GM19035 (cell line): ENCODE results near the gene SLC25A34.

ENCODE experiments used
- ATAC-seq: cut with Tn5 transposase; IDR thresholded peaks from one replicate; pipeline ENCODE4 v1.9.1; 2021; ENCODE audit not compliant: unreplicated experiment

The SLC25A34 gene

GRCh38 chr1:15770313-15770962, 34.4 kb downstream of the SLC25A34 start:
- ATAC-seq = no peak

- no peak for ATAC-seq
These were observed 35.9 kb downstream of the SLC25A34 start for GRCh38 chr1:15771836-15772515.

- no peak for ATAC-seq
These were observed 39.6 kb downstream of the SLC25A34 start for GRCh38 chr1:15775706-15776105.

GRCh38 chr1:15777909-15778707, 42.0 kb downstream of the SLC25A34 start:
- ATAC-seq = no peak

- ATAC-seq = no peak
These were observed 49.6 kb downstream of the SLC25A34 start for GRCh38 chr1:15785683-15786082.

GRCh38 chr1:15786581-15786980, 50.5 kb downstream of the SLC25A34 start:
- ATAC-seq = no peak

- no peak for ATAC-seq
These were observed 52.7 kb downstream of the SLC25A34 start for GRCh38 chr1:15788624-15789301.
